IPS-20b (cell line): ENCODE measurements around the gene SBK2.
"Not testable (repeated sequence)": the region's sequence is repeated elsewhere in the genome, so short reads cannot be mapped to it uniquely, and the experiment has no call there.

Experiments
- H3K27ac ChIP-seq: one replicate; pipeline ENCODE4 v1.5.1; 2013; ENCODE audit warnings: low read length
- H3K27me3 ChIP-seq: 2 replicates; pipeline ENCODE4 v1.6.1; 2013; ENCODE audit warnings: mild to moderate bottlenecking, low read length, inconsistent platforms; ENCODE audit not compliant: insufficient read depth
- H3K36me3 ChIP-seq: 2 replicates; pipeline ENCODE4 v1.6.1; 2013; ENCODE audit warnings: low read depth, mild to moderate bottlenecking, inconsistent platforms, low read length, moderate library complexity; ENCODE audit not compliant: insufficient read depth
- H3K4me1 ChIP-seq: 2 replicates; pipeline ENCODE4 v1.6.1; 2013; ENCODE audit warnings: mild to moderate bottlenecking, control low read depth, inconsistent platforms, low read length, moderate library complexity; ENCODE audit not compliant: insufficient read depth
- H3K4me3 ChIP-seq: 2 replicates; pipeline ENCODE4 v1.5.1; 2013; ENCODE audit warnings: mild to moderate bottlenecking, low read length, inconsistent platforms
- H3K9ac ChIP-seq: 2 replicates; pipeline ENCODE4 v1.6.1; 2013; ENCODE audit warnings: low read depth, mild to moderate bottlenecking, inconsistent platforms, low read length, moderate library complexity
- H3K9me3 ChIP-seq: 2 replicates; pipeline ENCODE4 v1.6.1; 2013; ENCODE audit warnings: mild to moderate bottlenecking, low read depth, low read length, inconsistent platforms; ENCODE audit not compliant: insufficient read depth

The SBK2 gene

DNA sequence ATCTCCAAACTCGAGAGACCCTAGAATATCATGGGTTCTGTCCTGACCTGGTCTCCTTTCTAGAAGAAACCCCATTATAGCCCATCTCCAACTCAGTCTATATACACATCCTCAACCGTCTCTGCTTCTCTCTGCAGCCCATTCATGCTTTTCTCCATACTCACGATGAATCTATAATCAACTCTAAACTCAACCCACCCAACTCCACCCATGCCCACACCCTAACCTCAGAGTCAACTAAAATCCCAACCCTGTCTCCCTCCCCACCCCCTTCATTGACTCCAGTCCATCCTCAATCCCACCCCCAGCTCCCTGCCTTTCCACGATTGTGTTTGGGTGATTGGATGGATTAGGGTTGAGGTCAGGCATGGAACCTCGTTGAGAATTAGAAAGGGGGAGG lies 6.6 kb upstream of the SBK2 start:
- no peak overlapping the region for H3K27ac ChIP-seq
- no peak overlapping the region for H3K9ac ChIP-seq
- no peaks in the 10 kb centered on the region for H3K9me3 ChIP-seq
- no peaks in the 10 kb centered on the region for H3K27me3 ChIP-seq
- no peaks in the 10 kb centered on the region for H3K36me3 ChIP-seq
- H3K4me1 ChIP-seq, result no peaks in the 10 kb centered on the region; the same call in 1 of the 2 replicates
- no peak overlapping the region for H3K4me3 ChIP-seq

DNA sequence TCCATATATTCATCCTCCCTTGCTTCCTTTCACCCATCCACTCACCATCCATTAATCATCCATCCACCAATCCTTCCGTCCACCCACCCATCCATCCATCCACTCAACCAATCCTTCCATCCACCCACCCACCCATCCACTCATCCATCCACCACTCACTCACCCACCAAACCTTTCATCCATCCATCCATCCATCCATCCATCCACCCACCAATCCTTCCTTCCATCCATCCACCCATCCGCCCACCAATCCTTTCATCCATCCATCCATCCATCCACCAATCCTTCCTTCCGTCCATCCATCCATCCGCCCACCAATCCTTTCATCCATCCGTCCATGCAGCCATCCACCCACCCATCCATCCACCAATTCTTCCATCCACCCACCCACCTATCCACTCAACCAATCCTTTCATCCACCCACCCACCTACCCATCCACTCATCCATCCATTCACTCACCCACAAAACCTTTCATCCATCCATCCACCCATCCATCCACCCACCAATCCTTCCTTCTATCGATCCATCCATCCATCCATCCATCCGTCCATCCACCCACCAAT lies 5.4 kb upstream of the SBK2 start:
- H3K27me3 ChIP-seq, result no peaks in the 10 kb centered on the region
- peaks cover 4% of the 10 kb centered on the region; the same call in 1 of the 2 replicates for H3K4me1 ChIP-seq
- no peak overlapping the region for H3K27ac ChIP-seq
- no peak overlapping the region for H3K4me3 ChIP-seq
- H3K36me3 ChIP-seq, result no peaks in the 10 kb centered on the region
- H3K9me3 ChIP-seq, result no peaks in the 10 kb centered on the region
- no peak overlapping the region for H3K9ac ChIP-seq

DNA sequence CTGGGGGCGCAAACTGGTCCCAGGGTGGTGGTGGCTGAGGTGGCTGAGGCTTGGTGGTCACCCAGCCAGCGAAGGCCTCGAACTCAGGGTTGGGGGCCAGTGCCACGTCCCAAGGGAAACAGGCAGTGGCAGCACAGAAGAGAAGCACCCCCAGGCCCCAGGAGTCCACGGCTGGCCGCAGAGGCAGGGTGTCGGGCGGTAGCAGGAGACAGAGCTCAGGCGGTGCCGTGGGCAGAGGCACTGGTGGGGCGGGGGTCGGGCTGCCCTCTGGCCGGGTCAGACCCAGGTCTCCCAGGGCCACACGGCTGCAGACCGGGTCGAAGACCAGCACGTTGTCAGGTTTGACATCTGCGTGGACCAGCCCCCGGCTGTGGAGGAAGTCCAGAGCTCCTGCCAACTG lies 4.2 kb upstream of the SBK2 start:
- Histone ChIP-seq H3K27me3 (no peaks in the 10 kb centered on the region), H3K36me3 (no peaks in the 10 kb centered on the region), H3K27ac (no peak overlapping the region), H3K4me1 (peaks cover 4% of the 10 kb centered on the region; the same call in 1 of the 2 replicates), H3K4me3 (no peak overlapping the region), H3K9ac (no peak overlapping the region), H3K9me3 (no peaks in the 10 kb centered on the region)

DNA sequence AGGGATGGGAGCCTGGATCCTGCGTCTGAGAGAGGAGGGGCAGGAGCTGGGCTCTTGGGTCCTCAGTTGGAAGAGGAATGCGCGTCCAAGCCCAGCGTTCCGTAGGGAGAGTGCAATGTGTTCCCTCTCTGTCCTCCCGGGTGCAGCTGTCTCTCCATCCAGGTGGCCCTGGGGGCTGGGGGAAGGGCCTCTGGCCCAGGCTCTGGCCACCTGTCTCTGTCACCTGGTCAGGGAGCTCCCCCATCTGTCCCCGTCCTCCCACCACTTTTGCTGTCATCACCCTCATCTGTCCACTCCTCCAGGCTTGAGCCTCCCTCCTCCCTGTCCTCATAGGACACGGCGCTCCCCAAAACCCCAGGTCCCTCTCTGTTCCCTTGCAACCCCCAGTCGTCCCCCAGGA lies 3.7 kb upstream of the SBK2 start:
- Histone ChIP-seq H3K4me3 (no peak overlapping the region), H3K27me3 (no peaks in the 10 kb centered on the region), H3K9ac (no peak overlapping the region), H3K9me3 (no peaks in the 10 kb centered on the region), H3K4me1 (peaks cover 4% of the 10 kb centered on the region; the same call in 1 of the 2 replicates), H3K27ac (no peak overlapping the region), H3K36me3 (no peaks in the 10 kb centered on the region)

DNA sequence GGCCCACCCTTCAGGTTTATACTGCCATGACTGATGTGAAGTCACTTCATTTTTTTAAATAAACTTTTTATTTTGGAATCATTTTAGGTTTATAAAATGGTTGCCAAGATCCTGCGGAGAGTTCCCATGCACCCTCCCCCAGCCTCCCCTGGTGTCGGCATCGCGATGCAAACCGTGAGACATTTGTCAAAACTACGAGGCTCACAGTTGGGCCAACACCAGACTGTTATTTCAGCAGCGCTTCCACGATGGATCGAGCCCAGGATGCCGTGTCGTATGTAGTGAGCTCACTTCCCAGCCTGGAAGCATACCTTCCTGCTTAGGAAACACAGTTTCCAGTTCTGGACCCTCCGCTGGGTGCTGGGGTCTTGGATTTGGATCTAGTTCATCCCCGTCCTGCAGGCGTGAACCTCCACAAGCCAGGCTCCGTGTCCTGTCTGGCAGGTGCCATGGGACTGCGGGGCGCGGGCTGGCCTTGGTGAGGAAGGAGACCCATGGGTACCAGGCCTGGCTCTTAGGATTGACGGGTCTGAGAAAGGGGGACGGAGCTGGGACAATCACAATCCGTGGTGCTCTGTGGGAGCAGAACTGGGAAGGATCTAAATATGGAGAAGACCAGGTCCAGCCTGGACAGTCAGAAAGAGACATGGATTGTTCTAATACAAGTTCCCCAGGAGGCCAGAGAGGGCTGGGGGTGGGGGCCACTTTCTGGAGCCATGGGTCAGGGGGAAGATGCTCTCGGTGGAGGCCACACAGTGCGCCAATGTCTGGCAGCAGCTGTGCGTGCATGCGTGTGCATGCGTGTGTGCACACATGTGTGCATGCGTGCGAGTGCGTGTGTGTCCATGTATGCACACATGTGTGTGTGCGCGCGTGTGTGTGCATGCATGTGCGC lies 2.4 kb upstream of the SBK2 start:
- Histone ChIP-seq H3K27ac (no peak overlapping the region), H3K4me3 (no peak overlapping the region), H3K9ac (no peak overlapping the region), H3K4me1 (peaks cover 4% of the 10 kb centered on the region; the same call in 1 of the 2 replicates), H3K27me3 (no peaks in the 10 kb centered on the region), H3K9me3 (no peaks in the 10 kb centered on the region), H3K36me3 (no peaks in the 10 kb centered on the region)

DNA sequence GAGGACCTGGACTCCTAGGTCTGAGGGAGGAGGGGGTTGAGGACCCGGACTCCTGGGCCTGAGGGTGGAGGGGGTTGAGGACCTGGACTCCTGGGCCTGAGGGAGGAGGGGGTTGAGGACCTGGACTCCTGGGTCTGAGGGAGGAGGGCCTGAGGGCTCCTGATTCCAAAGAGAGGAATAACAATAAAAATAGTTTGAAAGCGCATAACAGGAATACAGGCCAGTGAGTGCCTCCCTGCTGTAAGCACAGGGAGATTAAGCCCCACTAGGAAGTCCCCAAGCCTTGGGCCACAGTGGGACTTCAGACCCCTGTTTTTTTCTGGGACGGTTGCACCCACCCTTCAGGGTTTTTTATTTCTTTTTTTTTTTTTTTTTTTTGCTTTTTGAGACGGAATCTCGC lies 1.2 kb upstream of the SBK2 start:
- Histone ChIP-seq H3K9me3 (no peaks in the 10 kb centered on the region), H3K4me1 (peaks cover 4% of the 10 kb centered on the region; the same call in 1 of the 2 replicates), H3K4me3 (no peak overlapping the region), H3K27me3 (no peaks in the 10 kb centered on the region), H3K27ac (no peak overlapping the region), H3K36me3 (no peaks in the 10 kb centered on the region), H3K9ac (peak overlapping the region; percentile 51; the same call in 1 of the 2 replicates)

DNA sequence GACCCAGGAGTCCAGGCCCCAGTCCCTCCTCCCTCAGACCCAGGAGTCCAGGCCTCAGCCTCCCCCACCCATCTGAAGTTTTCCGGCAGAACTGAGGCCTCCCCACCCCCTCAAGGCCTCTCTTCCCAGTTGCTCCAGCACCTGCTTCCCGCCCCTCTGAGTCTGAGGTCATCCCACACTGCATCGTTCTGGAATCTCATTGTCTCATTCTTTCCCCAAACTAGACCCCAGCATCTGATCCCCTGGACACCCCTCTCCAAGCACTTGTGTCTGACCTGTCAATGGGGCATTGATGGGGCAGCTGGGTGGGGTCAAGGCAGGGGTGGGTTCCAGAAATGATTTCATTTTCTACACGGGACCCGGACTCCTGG lies 793 bp upstream of the SBK2 start:
- H3K4me1 ChIP-seq, result peaks cover 4% of the 10 kb centered on the region; the same call in 1 of the 2 replicates
- H3K4me3 ChIP-seq, result no peak overlapping the region
- H3K9me3 ChIP-seq, result no peaks in the 10 kb centered on the region
- no peaks in the 10 kb centered on the region for H3K36me3 ChIP-seq
- H3K27ac ChIP-seq, result no peak overlapping the region
- H3K27me3 ChIP-seq, result no peaks in the 10 kb centered on the region
- H3K9ac ChIP-seq, result peak overlapping the region; percentile 51; the same call in 1 of the 2 replicates

DNA sequence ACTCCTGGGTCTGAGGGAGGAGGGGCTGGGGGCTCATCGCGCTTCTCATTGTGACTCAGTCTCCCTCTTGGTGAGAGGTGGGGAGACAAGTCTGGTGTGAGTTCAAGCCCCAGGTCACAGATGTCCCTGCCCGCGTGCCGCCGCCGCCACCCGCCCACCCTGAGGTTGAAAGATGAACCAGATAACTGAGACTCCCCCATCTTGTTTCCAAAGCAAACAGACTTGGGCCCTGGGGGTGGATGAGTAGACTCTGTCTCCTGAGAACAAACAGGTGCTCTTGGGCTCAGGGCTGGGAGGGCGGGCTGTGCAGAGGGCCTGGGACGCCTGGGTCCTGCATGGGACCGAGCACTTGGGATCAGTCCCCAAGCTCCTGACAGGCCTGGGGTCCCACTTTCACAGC lies 567 bp downstream of the SBK2 start:
- Histone ChIP-seq H3K9me3 (no peaks in the 10 kb centered on the region), H3K4me1 (peaks cover 4% of the 10 kb centered on the region; the same call in 1 of the 2 replicates), H3K27ac (no peak overlapping the region), H3K4me3 (no peak overlapping the region), H3K36me3 (no peaks in the 10 kb centered on the region), H3K27me3 (no peaks in the 10 kb centered on the region), H3K9ac (no peak overlapping the region)

DNA sequence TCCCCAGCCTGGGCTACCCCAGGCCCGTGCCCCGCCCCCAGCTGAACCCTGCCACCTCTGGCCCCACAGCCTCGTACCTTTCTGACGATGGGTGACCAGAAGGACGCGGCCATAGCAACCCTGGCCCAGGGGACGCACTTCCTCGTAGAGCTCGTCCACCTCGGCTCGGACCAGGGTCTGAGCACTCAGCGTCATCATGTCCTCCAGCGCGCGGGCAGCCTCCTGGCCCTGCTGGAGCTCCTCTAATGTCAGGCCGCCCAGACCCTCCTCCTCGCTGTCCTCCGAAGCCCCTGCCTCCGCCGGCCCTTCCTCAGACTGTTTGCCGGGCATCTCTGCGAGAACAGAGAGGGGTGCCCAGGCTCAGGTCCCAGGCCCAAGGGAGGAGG lies 975 bp downstream of the SBK2 start:
- H3K27ac ChIP-seq, result no peak overlapping the region
- H3K4me1 ChIP-seq, result peaks cover 4% of the 10 kb centered on the region; the same call in 1 of the 2 replicates
- no peaks in the 10 kb centered on the region for H3K36me3 ChIP-seq
- no peak overlapping the region for H3K9ac ChIP-seq
- no peaks in the 10 kb centered on the region for H3K27me3 ChIP-seq
- no peaks in the 10 kb centered on the region for H3K9me3 ChIP-seq
- H3K4me3 ChIP-seq, result no peak overlapping the region

DNA sequence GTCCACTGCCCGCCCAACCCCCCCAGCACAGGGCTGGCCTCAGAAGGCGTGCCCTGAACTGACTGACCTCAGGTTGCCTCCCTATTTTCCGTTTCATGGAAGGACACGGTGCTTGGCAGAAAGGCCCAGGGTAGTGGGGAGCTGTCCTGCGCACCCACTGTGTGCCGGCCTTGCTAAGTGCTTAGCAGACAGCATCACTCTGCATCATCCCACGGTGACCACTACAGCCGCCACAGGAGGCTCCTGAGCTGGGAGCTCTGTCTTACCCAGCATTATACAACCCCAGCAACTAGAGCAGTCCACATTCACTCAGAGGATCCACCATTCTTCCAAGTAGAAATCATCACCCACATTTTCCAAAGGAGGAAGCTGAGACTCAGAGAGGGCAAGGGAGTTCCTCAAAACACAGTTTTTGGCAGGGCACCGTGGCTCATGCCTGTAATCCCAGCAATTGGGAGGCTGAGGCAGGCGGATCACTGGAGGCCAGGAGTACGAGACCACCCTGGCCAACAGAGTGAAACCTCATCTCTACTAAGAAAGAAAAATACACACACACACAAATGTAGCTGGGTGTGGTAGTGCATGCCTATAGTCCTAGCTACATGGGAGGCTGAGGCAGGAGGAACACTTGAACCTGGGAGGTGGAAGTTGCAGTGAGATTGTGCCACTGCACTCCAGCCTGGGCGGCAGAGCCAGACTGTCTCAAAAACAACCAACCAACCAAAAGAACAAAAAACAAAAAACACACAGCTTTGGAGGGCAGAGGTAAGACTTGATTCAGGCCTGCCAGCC lies 1.6 kb downstream of the SBK2 start:
- H3K36me3 ChIP-seq, result no peaks in the 10 kb centered on the region
- peaks cover 4% of the 10 kb centered on the region; the same call in 1 of the 2 replicates for H3K4me1 ChIP-seq
- no peaks in the 10 kb centered on the region for H3K27me3 ChIP-seq
- H3K9ac ChIP-seq, result no peak overlapping the region
- H3K9me3 ChIP-seq, result no peaks in the 10 kb centered on the region
- H3K27ac ChIP-seq, result no peak overlapping the region
- no peak overlapping the region for H3K4me3 ChIP-seq

DNA sequence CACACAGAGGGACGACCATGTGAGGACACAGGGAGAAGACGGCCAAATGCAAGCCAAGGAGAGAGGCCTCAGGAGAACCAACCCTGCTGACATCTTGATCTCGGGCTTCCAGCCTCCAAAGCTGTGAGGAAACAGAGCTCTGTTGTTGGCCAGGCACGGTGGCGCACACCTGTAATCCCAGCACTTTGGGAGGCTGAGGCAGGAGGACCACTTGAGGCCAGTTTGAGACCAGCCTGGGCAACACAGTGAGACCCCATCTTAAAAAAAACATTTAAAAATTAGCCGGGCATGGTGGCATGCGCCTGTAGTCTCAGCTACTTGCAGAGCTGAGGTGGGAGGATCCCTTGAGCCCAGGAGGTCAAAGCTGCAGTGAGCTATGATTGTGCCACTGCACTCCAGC lies 2.7 kb downstream of the SBK2 start:
- not testable (repeated sequence) for H3K9me3 ChIP-seq, H3K36me3 ChIP-seq, H3K27me3 ChIP-seq, H3K4me3 ChIP-seq, H3K9ac ChIP-seq, H3K4me1 ChIP-seq, H3K27ac ChIP-seq
